Measurements from ENCODE around the gene GLDN.
"Not testable (repeated sequence)": the region's sequence is repeated elsewhere in the genome, so short reads cannot be mapped to it uniquely, and the experiment has no call there.

The GLDN gene

GRCh38 chr15:51387699-51388041, 46.2 kb downstream of the GLDN start:
- no peak for DNase-seq (ENCODE audit: low read depth in 2 of 2)

- DNase-seq (ENCODE audit: low read depth in 2 of 2): no peak
These were observed 47.3 kb downstream of the GLDN start for GRCh38 chr15:51388726-51389125.

GRCh38 chr15:51390241-51390965, 48.9 kb downstream of the GLDN start:
- no peak for DNase-seq (ENCODE audit: low read depth in 2 of 2)

GRCh38 chr15:51390966-51391422, 49.5 kb downstream of the GLDN start:
- no peak for DNase-seq (ENCODE audit: low read depth in 2 of 2)

GRCh38 chr15:51396921-51397320, 55.5 kb downstream of the GLDN start:
- no peak for DNase-seq (ENCODE audit: low read depth in 2 of 2)

- DNase-seq (ENCODE audit: low read depth in 2 of 2): no peak
These were observed 57.2 kb downstream of the GLDN start for GRCh38 chr15:51398626-51399025.

GRCh38 chr15:51401051-51401780, 59.8 kb downstream of the GLDN start:
- DNase-seq (ENCODE audit: low read depth in 2 of 2): no peak

- no peak for DNase-seq (ENCODE audit: low read depth in 2 of 2)
These were observed 60.5 kb downstream of the GLDN start for GRCh38 chr15:51401872-51402517.

- DNase-seq (ENCODE audit: low read depth in 2 of 2): no peak
These were observed 61.8 kb downstream of the GLDN start for GRCh38 chr15:51403072-51403878.

GRCh38 chr15:51403946-51404695, 62.7 kb downstream of the GLDN start:
- DNase-seq (ENCODE audit: low read depth in 2 of 2): no peak

- DNase-seq (ENCODE audit: low read depth in 2 of 2): no peak
These were observed 64.5 kb downstream of the GLDN start for GRCh38 chr15:51405693-51406523.

GRCh38 chr15:51414256-51414860, 72.9 kb downstream of the GLDN start:
- no peak for DNase-seq (ENCODE audit: low read depth in 2 of 2)

- DNase-seq (ENCODE audit: low read depth in 2 of 2): no peak
These were observed 74.7 kb downstream of the GLDN start for GRCh38 chr15:51416129-51416528.

GRCh38 chr15:51423040-51423439, 81.6 kb downstream of the GLDN start:
- not testable (repeated sequence) for DNase-seq (ENCODE audit: low read depth in 2 of 2)

GRCh38 chr15:51424780-51425179, 83.3 kb downstream of the GLDN start:
- DNase-seq (ENCODE audit: low read depth in 2 of 2): no peak

- DNase-seq (ENCODE audit: low read depth in 2 of 2): no peak
These were observed 84.1 kb downstream of the GLDN start for GRCh38 chr15:51425517-51426040.

- no peak for DNase-seq (ENCODE audit: low read depth in 2 of 2)
These were observed 97.1 kb downstream of the GLDN start for GRCh38 chr15:51438526-51438925.

- no peak for DNase-seq (ENCODE audit: low read depth in 2 of 2)
These were observed 101.9 kb downstream of the GLDN start for GRCh38 chr15:51443282-51443914.

GRCh38 chr15:51444112-51444511, 102.7 kb downstream of the GLDN start:
- DNase-seq (ENCODE audit: low read depth in 2 of 2): no peak
